HL-60/S4 treated with retinoic acid at 250 ng/mL for 4 days and 3 days (cell line): ENCODE data around the gene CHAF1B.

Experiments used
- in situ Hi-C: fragments of 300-500 bp; cut with MboI; formaldehyde crosslinking; loops from 2 replicates; pipeline ENCODE4 v1.7.0; 2022; ENCODE audit warnings: low sequenced_read_pairs

Gene CHAF1B

DNA sequence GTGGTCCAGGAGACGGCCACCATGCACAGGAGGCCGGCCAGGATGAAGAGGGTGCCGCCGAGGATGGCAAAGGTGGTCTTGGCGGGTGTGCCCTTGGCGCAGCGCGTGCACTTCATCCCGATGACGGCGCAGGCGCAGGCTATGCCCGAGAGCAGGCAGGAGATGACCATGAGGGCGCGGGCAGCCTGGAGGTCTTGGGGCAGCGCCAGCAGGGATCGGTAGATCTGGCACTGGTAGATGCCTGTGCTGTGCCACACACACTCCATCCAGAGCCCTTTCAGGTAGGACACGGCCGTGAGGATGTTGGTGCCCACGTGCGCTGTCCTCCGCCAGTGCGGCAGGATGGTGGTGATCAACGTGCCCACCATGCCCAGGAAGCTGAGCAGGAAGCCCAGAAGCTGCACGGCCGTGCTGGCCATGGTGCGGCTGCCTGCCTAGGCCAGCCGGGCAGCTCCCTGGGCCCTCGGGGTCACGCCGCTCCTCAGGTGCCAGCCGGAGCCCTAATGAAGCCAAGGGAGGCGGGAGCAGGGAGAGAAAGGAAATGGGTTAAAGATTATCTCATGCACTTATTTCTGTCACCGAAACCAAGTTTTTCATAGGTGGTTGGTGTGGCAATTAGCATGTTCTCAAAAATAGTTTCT is 76.2 kb downstream of the CHAF1B start:
- in situ Hi-C loops, result no loop called here

DNA sequence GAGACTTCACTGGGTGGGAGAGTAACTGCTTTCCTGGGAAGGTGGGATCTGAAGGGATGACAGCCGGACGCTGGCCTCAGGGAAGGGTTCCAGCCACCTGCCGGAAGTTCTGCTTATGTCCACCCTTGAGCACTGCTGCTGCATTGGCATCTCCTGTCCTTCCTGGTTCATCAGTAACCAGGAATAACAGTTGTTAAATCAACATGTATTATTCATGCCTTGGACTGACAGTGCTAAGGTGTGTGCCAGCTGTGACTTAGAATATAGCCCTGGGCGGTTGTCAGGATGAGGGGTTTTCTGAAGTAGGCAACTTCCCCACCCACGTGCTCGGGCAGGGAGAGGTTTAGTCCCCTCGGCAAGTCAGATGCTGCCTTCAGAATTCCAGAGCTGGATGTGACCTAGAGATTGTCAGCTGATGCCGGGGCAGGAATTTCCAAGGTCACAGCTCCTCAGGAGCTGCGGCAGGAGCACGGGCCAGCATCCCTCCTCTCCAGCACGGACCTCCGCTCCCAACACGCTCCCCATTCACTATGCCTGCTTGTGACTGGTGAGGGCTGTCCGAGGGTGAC is 76.8 kb downstream of the CHAF1B start:
- in situ Hi-C loops, result no loop called here

- in situ Hi-C loops, result no loop called here
Measured at GRCh38 chr21:36463204-36463603, 78.0 kb downstream of the CHAF1B start.

- in situ Hi-C loops, result no loop called here
Measured at GRCh38 chr21:36463991-36464390, 78.8 kb downstream of the CHAF1B start.

DNA sequence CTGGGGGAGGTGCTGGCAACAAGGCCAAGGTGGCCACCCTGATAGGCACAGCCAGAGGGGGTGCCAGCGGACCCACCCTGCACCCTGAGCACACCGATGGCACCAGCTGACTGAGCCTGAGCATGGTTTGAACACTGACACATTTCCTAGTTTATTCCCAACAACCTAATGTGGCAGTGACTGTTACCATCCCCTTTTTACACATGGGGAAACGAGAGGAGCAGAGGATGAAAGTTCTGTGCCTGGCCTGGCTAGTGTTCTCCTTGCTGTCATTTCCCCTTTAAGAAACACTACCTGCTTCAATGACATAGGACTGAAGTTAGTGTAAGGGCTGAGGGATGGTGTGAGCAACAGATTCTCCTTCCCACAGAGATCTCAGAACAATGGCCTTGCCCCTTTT is 79.4 kb downstream of the CHAF1B start:
- in situ Hi-C loops, result no loop called here

- in situ Hi-C loops, result no loop called here
Measured at GRCh38 chr21:36465478-36465877, 80.3 kb downstream of the CHAF1B start.

- in situ Hi-C loops, result no loop called here
Measured at GRCh38 chr21:36466061-36466511, 80.9 kb downstream of the CHAF1B start.
